ENCODE measurements around the gene MUC5B.

Gene MUC5B

DNA sequence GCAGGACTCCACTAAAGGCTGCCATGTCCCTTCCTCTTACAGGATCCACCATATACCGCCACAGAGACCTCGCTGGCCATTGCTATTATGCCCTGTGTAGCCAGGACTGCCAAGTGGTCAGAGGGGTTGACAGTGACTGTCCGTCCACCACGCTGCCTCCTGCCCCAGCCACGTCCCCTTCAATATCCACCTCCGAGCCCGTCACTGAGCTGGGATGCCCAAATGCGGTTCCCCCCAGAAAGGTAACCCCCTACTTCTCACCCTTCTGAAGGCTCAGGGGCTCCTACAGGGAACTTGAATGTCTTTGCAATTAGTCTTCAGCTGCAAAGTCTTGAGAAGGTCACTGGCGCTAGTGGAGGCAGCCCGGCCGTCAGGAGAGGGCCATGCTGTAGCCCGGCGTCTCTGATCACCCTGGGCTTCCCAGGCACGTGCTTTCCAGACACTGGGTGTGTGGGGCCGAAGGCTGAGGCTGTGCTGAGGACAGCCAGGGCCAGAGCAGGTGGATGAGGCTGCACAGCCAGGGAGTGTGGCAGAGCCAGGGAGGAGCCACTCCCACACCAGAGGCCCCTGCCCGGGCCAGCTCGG lies 30.0 kb upstream of the MUC5B start:
- DNase-seq = no peak

DNA sequence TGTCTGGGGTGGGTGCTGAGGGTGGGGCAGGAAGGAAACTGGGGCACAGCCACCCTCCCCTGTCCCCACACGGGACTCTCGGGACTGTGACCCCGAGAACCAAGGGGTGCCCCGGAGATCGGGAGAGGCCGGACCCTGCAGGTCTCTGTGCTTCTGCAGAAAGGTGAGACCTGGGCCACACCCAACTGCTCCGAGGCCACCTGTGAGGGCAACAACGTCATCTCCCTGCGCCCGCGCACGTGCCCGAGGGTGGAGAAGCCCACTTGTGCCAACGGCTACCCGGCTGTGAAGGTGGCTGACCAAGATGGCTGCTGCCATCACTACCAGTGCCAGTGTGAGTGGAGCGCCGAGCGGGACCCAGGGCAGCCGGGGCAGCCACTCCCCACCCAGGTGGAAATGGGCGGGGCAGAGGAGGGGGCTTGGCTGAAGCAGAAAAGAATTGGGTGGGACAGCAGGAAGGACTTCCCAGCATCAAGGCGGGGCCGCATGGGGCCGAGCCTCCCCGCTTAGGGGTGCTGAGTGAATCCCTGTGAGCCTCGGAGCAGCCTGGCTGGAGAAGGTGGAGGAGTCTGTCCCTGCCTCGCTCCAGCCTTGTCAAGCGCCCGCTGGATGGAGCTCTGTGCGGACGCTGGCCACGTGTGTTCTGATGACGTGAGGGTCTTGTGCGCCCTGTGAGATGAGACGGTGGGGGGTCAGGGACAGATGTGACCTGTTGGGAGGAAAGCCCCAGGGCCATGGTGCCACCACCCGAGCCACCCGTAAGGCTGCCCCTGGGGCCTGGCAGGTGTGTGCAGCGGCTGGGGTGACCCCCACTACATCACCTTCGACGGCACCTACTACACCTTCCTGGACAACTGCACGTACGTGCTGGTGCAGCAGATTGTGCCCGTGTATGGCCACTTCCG lies 29.3 kb upstream of the MUC5B start:
- no peak for DNase-seq

- DNase-seq = no peak
Measured at GRCh38 chr11:1194231-1194976, 28.5 kb upstream of the MUC5B start.

- no peak for DNase-seq
Measured at GRCh38 chr11:1194977-1195681, 27.7 kb upstream of the MUC5B start.

DNA sequence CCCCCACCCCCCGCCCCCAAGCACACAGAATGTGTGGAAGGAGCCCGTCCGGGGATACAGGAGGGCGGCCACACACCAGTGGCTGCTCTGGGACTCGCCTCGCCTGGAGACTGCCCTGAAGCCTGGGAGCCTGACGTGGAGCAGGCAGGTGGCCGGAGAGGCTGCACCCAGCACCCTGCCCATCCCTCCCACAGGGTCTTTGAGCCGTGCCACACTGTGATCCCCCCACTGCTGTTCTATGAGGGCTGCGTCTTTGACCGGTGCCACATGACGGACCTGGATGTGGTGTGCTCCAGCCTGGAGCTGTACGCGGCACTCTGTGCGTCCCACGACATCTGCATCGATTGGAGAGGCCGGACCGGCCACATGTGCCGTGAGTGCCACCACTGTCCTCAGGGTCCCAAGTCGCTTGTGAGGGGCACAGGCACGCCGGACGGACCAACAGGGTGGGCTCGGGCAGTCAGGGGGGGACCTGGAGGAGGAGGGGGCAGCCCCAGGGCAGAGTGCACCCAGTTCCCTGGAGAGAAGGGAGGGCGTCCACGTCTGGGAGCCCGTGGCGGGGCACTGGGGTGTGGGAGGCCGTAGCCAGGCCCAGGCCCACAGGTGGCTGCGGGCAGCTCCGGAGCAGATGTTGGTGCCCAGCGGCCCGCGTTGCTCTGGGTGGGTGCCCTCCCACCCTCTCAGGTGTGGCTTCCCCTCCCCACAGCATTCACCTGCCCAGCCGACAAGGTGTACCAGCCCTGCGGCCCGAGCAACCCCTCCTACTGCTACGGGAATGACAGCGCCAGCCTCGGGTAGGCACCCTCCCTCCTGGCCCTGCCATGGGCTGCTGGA lies 27.0 kb upstream of the MUC5B start:
- DNase-seq = no peak

DNA sequence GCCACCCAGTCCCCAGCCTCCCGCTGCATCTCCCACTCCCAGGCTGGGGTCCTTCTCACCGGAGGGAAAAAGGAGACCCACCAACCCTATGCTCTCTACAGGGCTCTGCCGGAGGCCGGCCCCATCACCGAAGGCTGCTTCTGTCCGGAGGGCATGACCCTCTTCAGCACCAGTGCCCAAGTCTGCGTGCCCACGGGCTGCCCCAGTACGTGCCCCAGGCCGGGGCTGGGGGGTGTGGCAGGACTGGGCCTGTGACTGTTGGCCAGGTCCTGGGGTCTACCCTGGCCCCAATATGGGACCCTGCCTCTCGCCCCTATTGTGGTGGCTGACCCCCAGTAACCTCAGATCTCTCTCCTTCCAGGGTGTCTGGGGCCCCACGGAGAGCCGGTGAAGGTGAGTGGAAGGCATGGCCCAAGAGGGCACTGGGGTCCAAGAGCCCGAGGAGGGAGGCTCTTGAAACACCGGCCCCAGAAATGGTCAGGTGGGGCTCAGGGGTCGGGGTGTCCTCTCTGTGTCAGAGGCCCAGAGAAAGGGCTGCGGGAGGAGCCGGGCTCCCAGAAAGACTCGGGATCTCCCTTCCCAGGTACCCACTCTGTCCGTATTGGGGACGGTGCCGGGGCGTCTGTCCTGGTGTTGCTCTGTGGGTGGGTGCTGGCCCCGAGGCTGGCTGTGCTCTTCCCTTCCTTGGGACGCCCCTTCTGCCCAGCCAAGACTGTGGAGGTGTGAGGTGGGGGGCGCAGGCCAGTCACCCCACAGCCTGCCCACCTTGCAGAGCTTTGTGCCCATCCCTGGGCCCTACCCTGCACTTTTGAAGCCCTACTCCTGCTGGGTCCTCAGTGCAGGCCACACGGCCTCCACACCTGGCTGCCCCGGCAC lies 26.1 kb upstream of the MUC5B start:
- DNase-seq = peak; percentile 3

- peak; percentile 3 for DNase-seq
Measured at GRCh38 chr11:1197431-1197885, 25.4 kb upstream of the MUC5B start.

GRCh38 chr11:1197886-1198560 lies 24.8 kb upstream of the MUC5B start:
- DNase-seq = peak; percentile 2

DNA sequence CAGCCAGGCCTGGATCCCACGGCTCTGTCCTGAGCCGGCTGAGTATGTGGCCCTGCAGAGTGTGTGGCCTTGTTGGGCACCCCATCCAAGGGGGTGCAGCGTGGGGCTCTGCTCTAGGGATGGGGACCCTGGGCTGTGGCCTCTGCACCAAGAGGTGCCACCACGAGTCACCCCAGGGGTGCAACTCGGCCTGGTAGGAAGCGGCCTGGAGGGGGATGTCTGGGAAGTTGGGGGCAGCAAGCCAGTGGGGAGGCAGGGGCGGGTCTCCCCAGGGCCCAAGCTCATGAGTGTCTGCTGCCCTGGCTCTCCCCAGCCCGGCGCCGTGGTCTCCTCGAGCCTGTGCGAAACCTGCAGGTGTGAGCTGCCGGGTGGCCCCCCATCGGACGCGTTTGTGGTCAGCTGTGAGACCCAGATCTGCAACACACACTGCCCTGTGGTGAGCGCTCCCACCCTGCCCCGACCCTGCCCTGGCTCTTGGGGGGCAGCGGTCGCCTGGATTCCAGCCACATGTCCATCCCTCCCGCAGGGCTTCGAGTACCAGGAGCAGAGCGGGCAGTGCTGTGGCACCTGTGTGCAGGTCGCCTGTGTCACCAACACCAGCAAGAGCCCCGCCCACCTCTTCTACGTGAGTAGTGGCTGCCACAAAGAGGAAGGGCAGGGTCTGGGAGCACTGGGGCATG lies 24.2 kb upstream of the MUC5B start:
- DNase-seq = no peak

- DNase-seq = no peak
Measured at GRCh38 chr11:1199241-1199750, 23.6 kb upstream of the MUC5B start.

GRCh38 chr11:1199751-1200610 lies 22.9 kb upstream of the MUC5B start:
- DNase-seq = no peak

- DNase-seq = no peak
Measured at GRCh38 chr11:1200611-1201191, 22.2 kb upstream of the MUC5B start.

GRCh38 chr11:1201395-1202153 lies 21.3 kb upstream of the MUC5B start:
- no peak for DNase-seq

GRCh38 chr11:1202154-1202775 lies 20.6 kb upstream of the MUC5B start:
- DNase-seq = no peak

DNA sequence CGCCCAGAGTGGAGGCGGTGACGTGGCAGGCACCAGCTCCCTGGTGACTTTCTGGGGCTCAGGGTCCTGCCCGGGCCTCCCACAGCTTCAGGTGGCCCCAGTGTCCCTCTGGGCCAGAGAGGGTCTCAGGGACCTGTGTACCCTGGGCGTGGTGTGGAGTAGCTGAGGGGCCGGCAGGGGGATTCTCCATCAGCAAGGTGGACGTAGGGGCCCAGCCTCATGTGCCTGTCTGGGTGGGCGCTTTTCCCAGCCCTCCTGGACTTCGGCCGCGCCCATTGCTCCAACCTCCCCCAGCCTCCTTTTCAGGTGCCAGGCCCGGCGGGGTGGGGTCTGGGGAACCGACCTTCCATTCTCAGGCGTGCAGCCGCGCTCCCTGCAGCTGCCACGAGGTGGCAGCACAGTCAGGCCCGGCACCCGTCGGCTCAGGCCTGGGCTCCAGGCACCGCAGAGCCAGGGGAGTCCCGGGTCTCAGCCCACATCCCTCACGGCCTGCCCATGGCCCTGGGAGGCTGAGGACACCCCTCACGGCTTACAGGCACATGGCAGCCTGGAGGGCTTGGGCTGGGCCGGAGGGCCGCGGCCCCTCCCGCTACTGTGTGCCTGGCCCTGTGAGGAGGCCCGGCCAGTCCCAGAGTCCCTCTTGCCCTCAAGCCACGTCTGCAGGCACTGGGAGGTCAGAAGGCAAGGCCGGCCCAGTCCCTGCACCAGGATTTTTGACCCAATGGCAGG lies 19.9 kb upstream of the MUC5B start:
- DNase-seq = peak; percentile 55

Data from activated gamma-delta T cell treated with Interleukin-2 at 50 U/mL for 16 hours (primary cell).